Ectodermal cell (in vitro differentiated cells): ENCODE data around the gene SMTN.
"Not testable (repeated sequence)": the region's sequence is repeated elsewhere in the genome, so short reads cannot be mapped to it uniquely, and the experiment has no call there.

ENCODE experiments used
- H3K27ac ChIP-seq: 2 replicates; pipeline ENCODE4 v1.7.0; 2013; ENCODE audit warnings: mild to moderate bottlenecking, low read depth, low read length; ENCODE audit not compliant: insufficient read depth, poor library complexity, severe bottlenecking
- H3K27me3 ChIP-seq: 2 replicates; pipeline ENCODE4 v1.7.0; 2013; ENCODE audit warnings: mild to moderate bottlenecking, low read length; ENCODE audit not compliant: insufficient read depth, control insufficient read depth, poor library complexity, severe bottlenecking
- H3K36me3 ChIP-seq: one replicate; pipeline ENCODE4 v1.7.0; 2013; ENCODE audit warnings: low read length; ENCODE audit not compliant: control insufficient read depth, insufficient read depth
- H3K4me1 ChIP-seq: one replicate; pipeline ENCODE4 v1.7.0; 2013; ENCODE audit warnings: low read length; ENCODE audit not compliant: control insufficient read depth, insufficient read depth
- H3K4me3 ChIP-seq: 2 replicates; pipeline ENCODE4 v1.7.0; 2013; ENCODE audit warnings: low read depth, low read length, control low read depth; ENCODE audit not compliant: insufficient read depth
- H3K9me3 ChIP-seq: 2 replicates; pipeline ENCODE4 v1.7.0; 2013; ENCODE audit warnings: mild to moderate bottlenecking, low read length, moderate library complexity; ENCODE audit not compliant: control insufficient read depth
- WGBS, 2 experiments: methylation state at CpG; one replicate each; pipeline ENCODE4 v1.1.7; 2013; ENCODE audit warnings: missing lambda C conversion rate in 2 of 2; 5-methylcytosine and 5-hydroxymethylcytosine counted together

The SMTN gene

GRCh38 chr22:31049815-31050420, 31.2 kb upstream of the SMTN start:
- WGBS, 2 experiments: 88 to 91% methylated on average over 3 of the region's 3 CpGs
- no peak overlapping the region for H3K27ac ChIP-seq

GRCh38 chr22:31055117-31055634, 25.9 kb upstream of the SMTN start:
- WGBS, 2 experiments: 59 to 75% methylated on average over 5 of the region's 5 CpGs
- H3K4me1 ChIP-seq: peaks cover 8% of the 10 kb centered on the region
- no peak overlapping the region for H3K4me3 ChIP-seq
- no peaks in the 10 kb centered on the region for H3K27me3 ChIP-seq
- H3K9me3 ChIP-seq: no peaks in the 10 kb centered on the region
- no peaks in the 10 kb centered on the region for H3K36me3 ChIP-seq
- H3K27ac ChIP-seq: no peak overlapping the region

More at GRCh38 chr22:31049815-31050420, 31.2 kb upstream of the SMTN start:
- Histone ChIP-seq H3K36me3 (no peaks in the 10 kb centered on the region), H3K4me1 (peaks cover 10% of the 10 kb centered on the region), H3K27me3 (no peaks in the 10 kb centered on the region), H3K9me3 (no peaks in the 10 kb centered on the region), H3K4me3 (no peak overlapping the region)

GRCh38 chr22:31055635-31056159, 25.4 kb upstream of the SMTN start:
- Histone ChIP-seq H3K4me3 (no peak overlapping the region), H3K4me1 (peaks cover 8% of the 10 kb centered on the region), H3K36me3 (no peaks in the 10 kb centered on the region), H3K27me3 (no peaks in the 10 kb centered on the region), H3K9me3 (no peaks in the 10 kb centered on the region), H3K27ac (no peak overlapping the region)
- WGBS, 2 experiments: 46 to 47% methylated on average over 12 to 13 of the region's 13 CpGs

GRCh38 chr22:31056986-31057599, 24.0 kb upstream of the SMTN start:
- H3K36me3 ChIP-seq: no peaks in the 10 kb centered on the region
- no peak overlapping the region for H3K27ac ChIP-seq
- no peaks in the 10 kb centered on the region for H3K9me3 ChIP-seq
- peaks cover 8% of the 10 kb centered on the region for H3K4me1 ChIP-seq
- no peak overlapping the region for H3K4me3 ChIP-seq
- 86 to 89% methylated on average over 5 of the region's 5 CpGs for WGBS, 2 experiments
- H3K27me3 ChIP-seq: no peaks in the 10 kb centered on the region

- not testable (repeated sequence) for H3K9me3 ChIP-seq, H3K4me3 ChIP-seq, H3K36me3 ChIP-seq, H3K4me1 ChIP-seq, H3K27ac ChIP-seq, H3K27me3 ChIP-seq
- 89 to 93% methylated on average over 6 of the region's 6 CpGs for WGBS, 2 experiments
These were observed 21.5 kb upstream of the SMTN start for GRCh38 chr22:31059663-31060062.

GRCh38 chr22:31062566-31063230, 18.4 kb upstream of the SMTN start:
- no peak overlapping the region for H3K27ac ChIP-seq
- 79 to 83% methylated on average over 2 of the region's 2 CpGs for WGBS, 2 experiments

GRCh38 chr22:31064369-31064768, 16.7 kb upstream of the SMTN start:
- H3K36me3 ChIP-seq: no peaks in the 10 kb centered on the region
- no peak overlapping the region for H3K4me3 ChIP-seq
- no peaks in the 10 kb centered on the region for H3K27me3 ChIP-seq
- H3K4me1 ChIP-seq: no peaks in the 10 kb centered on the region
- no peaks in the 10 kb centered on the region for H3K9me3 ChIP-seq
- H3K27ac ChIP-seq: no peak overlapping the region
- WGBS, 2 experiments: 95 to 96% methylated on average over 6 of the region's 6 CpGs

More at GRCh38 chr22:31062566-31063230, 18.4 kb upstream of the SMTN start:
- Histone ChIP-seq H3K27me3 (no peaks in the 10 kb centered on the region), H3K4me1 (no peaks in the 10 kb centered on the region), H3K9me3 (no peaks in the 10 kb centered on the region), H3K4me3 (no peak overlapping the region), H3K36me3 (no peaks in the 10 kb centered on the region)

GRCh38 chr22:31068970-31069369, 12.1 kb upstream of the SMTN start:
- no peak overlapping the region for H3K4me3 ChIP-seq
- 74 to 79% methylated on average over 11 of the region's 11 CpGs for WGBS, 2 experiments
- no peaks in the 10 kb centered on the region for H3K27me3 ChIP-seq
- no peaks in the 10 kb centered on the region for H3K9me3 ChIP-seq
- H3K27ac ChIP-seq: no peak overlapping the region
- H3K36me3 ChIP-seq: no peaks in the 10 kb centered on the region
- no peaks in the 10 kb centered on the region for H3K4me1 ChIP-seq

GRCh38 chr22:31069691-31070314, 11.3 kb upstream of the SMTN start:
- H3K27me3 ChIP-seq: not testable (repeated sequence)
- 92 to 96% methylated on average over 6 of the region's 6 CpGs for WGBS, 2 experiments

GRCh38 chr22:31073125-31073524, 8.0 kb upstream of the SMTN start:
- H3K4me3 ChIP-seq, H3K27ac ChIP-seq, H3K9me3 ChIP-seq, H3K27me3 ChIP-seq, H3K4me1 ChIP-seq, H3K36me3 ChIP-seq: not testable (repeated sequence)
- WGBS, 2 experiments: 96 to 98% methylated on average over 9 of the region's 9 CpGs

More at GRCh38 chr22:31069691-31070314, 11.3 kb upstream of the SMTN start:
- H3K4me1 ChIP-seq, H3K4me3 ChIP-seq, H3K36me3 ChIP-seq, H3K27ac ChIP-seq, H3K9me3 ChIP-seq: not testable (repeated sequence)
